ENCODE measurements around the gene ABI3BP.

The ABI3BP gene

DNA sequence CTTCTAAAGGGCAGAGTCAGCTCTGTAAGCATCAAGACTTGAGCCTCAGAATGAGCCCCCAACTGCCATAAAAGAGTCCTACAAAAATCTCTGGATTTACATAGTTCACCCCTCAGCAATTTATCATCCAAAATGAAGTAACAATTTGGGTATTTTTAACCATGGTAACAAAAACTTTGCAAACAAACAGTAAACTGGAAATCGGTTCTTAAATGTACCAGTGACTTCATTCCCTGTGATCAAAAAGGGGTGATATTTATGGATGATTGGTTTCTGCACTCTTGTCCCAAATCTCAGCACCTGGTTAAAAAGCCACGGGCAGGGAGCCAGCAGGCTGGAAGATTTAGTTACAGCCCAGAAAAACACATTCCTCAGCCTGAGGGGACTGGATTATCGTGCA lies 210.3 kb downstream of the ABI3BP start:
- in situ Hi-C loops (cut with MboI; ENCODE audit: low sequenced_read_pairs) = no loop called here

- in situ Hi-C loops (cut with MboI; ENCODE audit: low sequenced_read_pairs) = no loop called here
Observed at GRCh38 chr3:100782348-100782747, 210.9 kb downstream of the ABI3BP start.

DNA sequence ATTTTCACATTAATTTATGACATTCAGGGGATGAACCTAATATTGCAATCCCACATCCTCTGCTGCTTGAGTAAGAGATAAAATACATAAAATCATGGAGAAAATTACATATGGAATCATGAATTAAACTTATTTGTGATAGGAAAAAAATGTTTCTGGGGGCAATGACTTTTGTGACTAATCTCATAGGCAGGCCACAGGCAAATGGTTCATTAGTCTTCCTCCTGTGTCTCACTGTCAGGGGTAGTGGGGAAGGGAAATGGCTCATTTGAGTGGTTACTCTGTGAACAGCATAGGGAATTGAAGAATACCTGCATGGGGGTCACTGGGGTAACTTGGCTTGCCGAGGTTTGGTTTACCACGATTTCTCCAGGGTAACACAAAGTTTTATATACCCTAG lies 211.9 kb downstream of the ABI3BP start:
- in situ Hi-C loops (cut with MboI; ENCODE audit: low sequenced_read_pairs) = no loop called here

DNA sequence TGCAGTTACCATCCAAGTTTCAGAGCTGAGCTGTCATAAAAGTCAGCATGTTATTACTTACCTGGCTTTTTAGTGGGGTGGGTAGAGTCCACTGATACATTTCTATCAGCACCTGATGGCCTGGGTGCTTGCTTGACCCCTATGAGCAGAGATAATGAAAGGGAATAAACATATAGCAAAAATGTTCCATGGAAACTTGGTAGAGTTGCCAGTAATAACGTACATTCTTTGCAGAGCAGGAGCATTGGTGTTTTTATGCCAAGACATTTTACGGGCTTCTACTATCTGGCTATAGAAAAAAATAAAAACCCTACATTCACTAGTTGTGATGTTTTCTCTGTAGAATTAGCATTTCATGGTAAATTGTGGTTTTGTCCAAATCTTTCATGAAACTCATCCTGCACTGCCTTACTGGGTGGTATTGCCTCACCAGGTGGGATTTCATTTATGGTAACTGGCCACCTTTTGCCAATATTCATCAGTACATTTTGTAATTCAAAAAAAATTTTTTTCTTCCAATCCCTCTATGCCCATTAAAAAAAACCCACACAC lies 213.1 kb downstream of the ABI3BP start:
- in situ Hi-C loops (cut with MboI; ENCODE audit: low sequenced_read_pairs) = no loop called here

DNA sequence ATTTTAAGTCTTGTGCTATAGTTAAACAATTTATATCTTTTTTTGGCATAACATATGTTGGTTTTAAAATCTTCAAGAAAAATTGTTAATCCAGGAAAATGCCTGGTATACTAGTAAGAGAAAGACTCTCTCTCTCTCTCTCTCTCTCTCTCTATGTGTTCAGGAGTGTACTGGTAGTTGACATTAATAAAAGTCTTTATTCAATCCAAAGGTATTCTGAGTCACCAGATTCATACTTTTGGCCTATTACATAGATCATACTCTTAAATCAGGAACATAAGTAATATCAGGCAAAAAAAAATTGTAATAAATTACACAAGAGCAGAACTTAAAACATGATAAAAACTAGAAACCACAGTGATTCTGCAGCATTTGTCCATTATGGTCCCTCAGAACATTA lies 213.7 kb downstream of the ABI3BP start:
- in situ Hi-C loops (cut with MboI; ENCODE audit: low sequenced_read_pairs) = no loop called here

DNA sequence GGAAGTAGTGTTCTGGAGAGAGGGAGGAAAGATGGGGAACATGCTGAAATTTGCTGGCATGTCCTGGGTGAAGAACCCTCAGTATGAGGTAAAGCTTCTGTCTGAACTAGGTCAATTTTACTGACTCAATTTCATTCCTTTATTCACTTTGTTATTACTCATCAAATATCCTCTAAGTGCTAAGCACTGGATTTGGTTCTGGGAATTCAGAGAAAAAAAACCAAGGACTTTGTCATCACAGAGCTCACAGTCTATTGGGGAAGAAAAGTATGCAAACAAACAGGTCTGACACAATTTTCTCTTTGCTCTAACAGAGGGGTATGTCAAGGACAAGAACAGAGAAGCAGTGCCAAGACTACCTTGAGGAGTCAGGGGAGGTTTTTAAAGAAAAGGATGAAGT lies 215.9 kb downstream of the ABI3BP start:
- in situ Hi-C loops (cut with MboI; ENCODE audit: low sequenced_read_pairs) = no loop called here

GRCh38 chr3:100776746-100777145 lies 216.5 kb downstream of the ABI3BP start:
- in situ Hi-C loops (cut with MboI; ENCODE audit: low sequenced_read_pairs) = no loop called here

GRCh38 chr3:100776097-100776729 lies 217.0 kb downstream of the ABI3BP start:
- in situ Hi-C loops (cut with MboI; ENCODE audit: low sequenced_read_pairs) = no loop called here

GRCh38 chr3:100775669-100776068 lies 217.6 kb downstream of the ABI3BP start:
- in situ Hi-C loops (cut with MboI; ENCODE audit: low sequenced_read_pairs) = no loop called here

- in situ Hi-C loops (cut with MboI; ENCODE audit: low sequenced_read_pairs) = no loop called here
Observed at GRCh38 chr3:100775226-100775625, 218.0 kb downstream of the ABI3BP start.

DNA sequence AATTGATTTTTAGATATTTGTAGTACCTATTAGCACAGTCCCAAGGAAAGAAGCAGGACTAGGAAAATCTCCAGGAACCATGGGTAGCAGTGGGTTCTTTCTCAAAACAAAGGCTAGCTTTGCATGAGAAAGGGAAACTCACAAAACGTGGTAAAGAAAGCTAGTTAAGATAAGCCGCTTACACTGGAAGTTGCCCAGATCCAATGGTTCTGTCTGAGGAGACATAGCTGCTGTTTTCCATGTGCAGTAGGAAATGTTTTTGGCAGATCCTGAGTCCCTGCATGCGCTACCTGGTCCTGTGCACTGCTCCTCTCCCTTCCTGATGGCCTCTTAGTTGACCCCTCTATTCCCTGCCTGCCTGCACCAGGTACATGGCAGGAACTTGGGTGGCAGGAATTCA lies 223.5 kb downstream of the ABI3BP start:
- in situ Hi-C loops (cut with MboI; ENCODE audit: low sequenced_read_pairs) = no loop called here

DNA sequence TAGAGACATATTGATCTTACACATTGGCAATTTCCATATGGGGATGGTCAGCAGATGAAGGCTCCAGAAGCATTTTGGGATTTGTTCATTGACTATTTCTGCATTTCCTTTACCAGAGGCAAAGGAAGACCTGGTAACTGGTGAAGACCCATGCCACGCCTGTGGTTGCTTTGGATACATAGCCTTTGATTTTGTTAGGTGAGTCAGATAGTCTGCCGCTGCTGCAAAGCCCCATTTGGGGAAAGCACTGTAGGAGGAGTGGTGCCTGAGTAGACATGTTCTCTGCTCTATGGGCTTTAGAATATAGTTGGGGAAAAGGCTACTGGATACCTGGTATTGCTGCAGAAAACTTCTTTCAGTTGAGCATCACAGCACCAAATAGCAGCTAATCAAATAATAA lies 227.2 kb downstream of the ABI3BP start:
- in situ Hi-C loops (cut with MboI; ENCODE audit: low sequenced_read_pairs) = no loop called here

DNA sequence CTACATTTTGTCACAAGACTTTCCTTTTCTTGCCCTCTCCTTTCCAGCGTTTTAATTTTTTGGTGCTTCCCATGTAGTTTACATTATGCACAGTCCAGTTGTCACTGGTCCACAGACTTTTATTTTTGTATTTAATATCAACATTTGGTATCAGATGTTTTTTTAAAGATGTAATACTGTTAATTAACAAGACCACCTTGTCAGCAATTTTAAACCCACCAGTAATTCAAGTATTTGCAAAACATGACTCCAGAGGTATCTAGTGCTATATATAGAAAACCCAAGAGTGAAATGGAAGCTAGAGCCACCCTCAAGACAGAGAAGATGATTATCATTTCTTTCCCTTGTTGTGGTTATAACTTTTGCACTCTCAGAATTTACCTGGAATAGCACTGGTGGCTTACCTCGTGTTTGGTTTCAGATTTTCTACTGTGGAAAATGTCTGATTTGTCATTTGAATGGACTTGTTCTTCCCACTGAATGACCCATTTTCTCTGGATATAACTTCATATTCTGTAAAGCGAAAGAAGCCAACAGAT lies 227.7 kb downstream of the ABI3BP start:
- in situ Hi-C loops (cut with MboI; ENCODE audit: low sequenced_read_pairs) = no loop called here

GRCh38 chr3:100761951-100762350 lies 231.3 kb downstream of the ABI3BP start:
- in situ Hi-C loops (cut with MboI; ENCODE audit: low sequenced_read_pairs) = no loop called here

DNA sequence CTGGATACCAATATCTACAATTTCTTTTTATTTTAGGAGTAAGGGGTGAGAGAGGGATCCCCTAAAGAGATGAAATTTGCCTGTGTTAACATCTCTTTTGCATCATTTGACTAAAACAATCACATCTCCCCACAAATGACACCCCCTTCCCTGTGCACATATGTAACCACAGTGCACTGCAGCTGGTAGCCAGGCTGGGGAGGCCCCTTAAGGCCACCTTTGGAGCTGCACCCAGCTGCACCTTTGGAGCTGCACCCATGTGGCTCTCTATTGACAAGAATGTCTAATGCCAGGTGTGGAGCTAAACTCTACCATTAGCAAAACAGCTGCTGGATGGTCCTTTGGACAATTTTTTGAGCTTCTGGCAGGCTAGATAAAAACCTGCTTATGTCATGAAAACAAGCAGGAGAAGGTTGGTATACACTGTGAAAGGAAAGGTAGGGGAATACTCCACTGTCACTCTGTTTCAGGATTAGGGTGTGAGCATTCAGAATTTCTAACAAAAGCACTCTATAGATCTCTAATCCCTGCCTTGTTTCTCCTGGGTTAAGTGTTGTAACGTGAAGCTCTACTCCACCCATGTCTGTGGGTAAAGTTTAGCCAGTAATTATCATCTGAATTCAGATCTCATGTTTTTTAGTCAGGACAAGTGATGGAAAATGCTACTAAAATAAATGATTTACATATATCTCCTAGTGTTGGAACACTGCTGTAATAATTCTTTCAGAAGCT lies 231.8 kb downstream of the ABI3BP start:
- in situ Hi-C loops (cut with MboI; ENCODE audit: low sequenced_read_pairs) = no loop called here

DNA sequence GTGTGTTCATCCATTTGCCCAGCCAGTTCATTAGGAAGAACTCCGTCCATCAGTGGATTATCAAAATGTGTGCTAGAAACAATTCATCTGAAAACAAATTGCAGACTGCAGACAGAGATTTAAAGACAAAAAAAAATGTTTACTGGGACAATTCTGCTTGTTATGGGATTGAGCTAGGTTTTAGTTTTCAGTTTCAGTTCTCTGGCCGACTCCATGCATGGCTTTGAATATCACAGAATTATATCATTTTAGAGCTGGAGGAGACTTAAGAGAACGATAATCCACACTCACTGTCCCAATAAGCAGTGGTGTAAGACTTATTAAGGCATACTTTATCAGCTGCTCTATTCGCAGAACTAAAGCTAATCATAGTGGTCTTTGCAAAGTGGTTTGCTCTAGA lies 232.8 kb downstream of the ABI3BP start:
- in situ Hi-C loops (cut with MboI; ENCODE audit: low sequenced_read_pairs) = no loop called here

DNA sequence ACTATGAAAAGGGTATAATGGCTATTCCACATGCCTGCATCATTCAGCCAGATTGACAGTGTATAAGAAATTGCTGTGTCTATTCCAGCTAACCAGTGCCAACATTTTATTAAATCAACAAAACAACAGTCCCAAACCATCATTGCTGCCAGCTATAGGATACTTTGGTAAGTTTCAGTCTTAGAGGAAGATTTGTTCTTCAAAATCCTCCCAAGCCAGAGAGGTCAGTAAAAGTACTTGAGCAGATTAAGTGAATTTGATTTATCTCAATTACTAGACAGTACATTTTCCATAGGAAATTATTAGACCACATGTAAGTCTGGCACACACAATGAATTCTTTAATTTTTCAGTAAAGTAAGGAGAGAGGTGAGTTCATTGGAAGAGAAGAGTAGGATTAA lies 233.3 kb downstream of the ABI3BP start:
- in situ Hi-C loops (cut with MboI; ENCODE audit: low sequenced_read_pairs) = no loop called here

DNA sequence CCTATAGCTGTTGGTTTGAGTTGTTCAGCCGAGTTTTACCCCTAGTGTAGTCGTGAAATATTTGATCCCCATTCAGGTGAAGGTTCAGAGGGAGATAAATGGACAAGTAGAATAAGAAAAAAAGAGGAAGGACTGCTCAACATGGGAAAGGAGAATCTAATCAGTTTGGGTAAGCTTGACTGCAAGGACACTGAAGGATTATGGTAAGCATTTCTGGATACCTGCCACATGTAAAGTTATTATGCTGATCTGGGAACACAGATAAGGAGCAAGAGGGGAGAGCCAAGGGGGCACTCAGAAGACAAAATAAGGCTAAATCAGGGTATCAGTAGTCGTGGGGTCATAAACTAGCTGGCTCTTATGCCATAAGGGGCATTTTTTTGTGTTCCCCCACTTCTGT lies 234.1 kb downstream of the ABI3BP start:
- in situ Hi-C loops (cut with MboI; ENCODE audit: low sequenced_read_pairs) = no loop called here

- in situ Hi-C loops (cut with MboI; ENCODE audit: low sequenced_read_pairs) = no loop called here
Observed at GRCh38 chr3:100756441-100756840, 236.8 kb downstream of the ABI3BP start.

DNA sequence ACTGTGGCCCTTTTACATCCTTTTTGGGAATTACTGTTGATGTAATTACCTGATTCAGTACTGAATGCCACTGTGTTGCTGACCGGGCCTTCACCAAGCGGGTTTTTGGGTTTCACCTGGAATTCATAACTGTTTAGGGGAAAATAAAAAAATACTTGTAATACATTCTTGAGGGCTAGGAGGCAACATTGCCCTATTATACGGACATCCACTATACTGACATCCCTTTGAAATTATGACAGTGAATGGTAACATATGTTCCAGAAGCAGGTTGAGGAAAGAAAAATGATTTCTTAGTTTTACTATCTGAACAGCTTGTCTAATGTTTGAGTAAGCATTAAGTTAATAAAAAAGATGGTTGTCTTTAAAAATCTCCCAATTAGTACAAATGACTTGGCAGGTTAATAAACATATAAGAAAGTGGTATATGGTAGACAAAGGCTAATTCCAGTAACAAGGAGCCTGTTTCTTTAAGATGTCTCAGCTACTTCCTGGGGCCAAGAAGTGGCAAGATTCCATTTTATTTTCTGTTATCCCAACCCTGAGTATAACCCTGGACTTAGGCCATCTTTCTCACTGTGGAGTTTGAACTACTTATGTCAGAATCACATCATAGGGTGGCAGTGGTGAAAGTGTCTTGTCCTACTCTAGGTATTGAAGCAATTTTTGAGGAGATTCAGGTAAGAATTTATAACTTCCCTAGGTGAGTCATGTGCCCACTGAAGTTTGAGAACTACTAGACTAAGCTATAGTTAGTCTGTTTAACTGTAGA lies 238.5 kb downstream of the ABI3BP start:
- in situ Hi-C loops (cut with MboI; ENCODE audit: low sequenced_read_pairs) = no loop called here

DNA sequence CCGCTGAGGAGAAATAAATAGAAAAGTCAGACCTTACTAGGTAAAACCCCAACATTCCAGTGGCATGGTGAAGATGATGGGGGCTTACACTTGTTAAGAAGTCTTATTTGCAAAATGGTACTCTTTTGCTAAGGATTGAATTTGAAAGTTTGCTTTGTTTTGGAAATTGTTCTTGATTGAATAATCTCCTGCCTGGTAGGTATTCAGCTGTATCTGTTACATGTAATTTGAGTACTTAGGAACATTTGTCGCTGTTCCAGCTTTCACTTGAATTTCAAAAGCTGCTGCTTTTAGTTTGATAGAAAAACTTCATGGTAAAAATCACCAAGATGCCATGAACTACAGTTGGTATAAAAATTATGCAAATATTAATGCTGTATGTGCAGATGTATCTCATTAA lies 239.4 kb downstream of the ABI3BP start:
- in situ Hi-C loops (cut with MboI; ENCODE audit: low sequenced_read_pairs) = no loop called here

Measured in HL-60/S4 treated with phorbol 12-myristate 13-acetate at 8.2 ng/mL for 4 days and 3 days (cell line).